IMR-90 (cell line): ENCODE data around the gene GPAT3. TPM values are rescaled to one million over a fixed set of nuclear protein-coding genes. Genes with fewer than 3 reads are reported as not detected.

ENCODE experiments used
- ATAC-seq: fragments of 200-7000 bp; cut with Tn5 transposase; 2 replicates; pipeline ENCODE4 v1.9.1; 2020; ENCODE audit warnings: low read depth, mild to moderate bottlenecking, moderate library complexity
- BruUV-seq: library from RNA; stranded (reverse); fragments of 400-500 nt; replicated peaks from 2 replicates; lab custom pipeline; 2021; lab: Mats Ljungman, UMichigan
- CTCF ChIA-PET: fragments of 300-600 bp; formaldehyde crosslinking; extraction: SDS; loops from one replicate; lab custom pipeline; 2021; ENCODE audit warnings: antibody characterized with exemption; lab: Yijun Ruan, JAX
- POLR2A ChIA-PET: fragments of 300-600 bp; sonication (Branson Sonifier 250); formaldehyde crosslinking; loops from one replicate; lab custom pipeline; 2022; ENCODE audit warnings: antibody characterized with exemption; ENCODE audit not compliant: unreplicated experiment; lab: Charles Lee
- DNase-seq: peaks from one replicate; pipeline ENCODE4 v3.0.0; 2013
- H2AFZ ChIP-seq: replicated peaks from 2 replicates; pipeline ENCODE3; 2013; ENCODE audit warnings: low read length, mild to moderate bottlenecking; ENCODE audit not compliant: poor library complexity
- H2AK5ac ChIP-seq: 2 replicates; pipeline ENCODE4 v1.6.1; 2013; ENCODE audit warnings: low read depth, low read length, inconsistent platforms
- H2AK9ac ChIP-seq: replicated peaks from 2 replicates; pipeline ENCODE3; 2013; ENCODE audit warnings: mild to moderate bottlenecking, low read depth, low read length, moderate library complexity; ENCODE audit not compliant: poor library complexity
- H2BK120ac ChIP-seq: 2 replicates; pipeline ENCODE4 v1.6.1; 2013; ENCODE audit warnings: low read depth, low read length, inconsistent platforms
- H2BK15ac ChIP-seq: 3 replicates; pipeline ENCODE4 v1.6.1; 2013; ENCODE audit warnings: low read depth, low read length, inconsistent platforms
- H2BK20ac ChIP-seq: 2 replicates; pipeline ENCODE4 v1.6.1; 2013; ENCODE audit warnings: low read depth, mild to moderate bottlenecking, inconsistent platforms, low read length, moderate library complexity
- H2BK5ac ChIP-seq: 2 replicates; pipeline ENCODE4 v1.6.1; 2013; ENCODE audit warnings: mild to moderate bottlenecking, low read depth, low read length, inconsistent platforms; ENCODE audit not compliant: poor library complexity, severe bottlenecking
- H3K14ac ChIP-seq: replicated peaks from 2 replicates; pipeline ENCODE4 v1.6.1; 2013; ENCODE audit warnings: low read depth, low read length, inconsistent platforms
- H3K18ac ChIP-seq: 2 replicates; pipeline ENCODE4 v1.6.1; 2013; ENCODE audit warnings: low read depth, low read length, control low read depth
- H3K23ac ChIP-seq: 2 replicates; pipeline ENCODE4 v1.6.1; 2013; ENCODE audit warnings: low read depth, low read length, inconsistent platforms
- H3K27ac ChIP-seq: 2 replicates; pipeline ENCODE4 v1.5.1; 2013; ENCODE audit warnings: mild to moderate bottlenecking, control low read depth, low read length; ENCODE audit not compliant: insufficient read depth
- H3K27me3 ChIP-seq: 2 replicates; pipeline ENCODE4 v1.6.1; 2013; ENCODE audit warnings: low read length; ENCODE audit not compliant: control insufficient read depth, insufficient read depth
- H3K36me3 ChIP-seq: 2 replicates; pipeline ENCODE4 v1.6.1; 2013; ENCODE audit warnings: low read length, mixed read lengths; ENCODE audit not compliant: control insufficient read depth, insufficient read depth
- H3K4ac ChIP-seq: 2 replicates; pipeline ENCODE4 v1.6.1; 2013; ENCODE audit warnings: low read depth, low read length, inconsistent platforms
- H3K4me1 ChIP-seq: 2 replicates; pipeline ENCODE4 v1.6.1; 2013; ENCODE audit warnings: low read length, mixed read lengths; ENCODE audit not compliant: control insufficient read depth, insufficient read depth
- H3K4me2 ChIP-seq: 2 replicates; pipeline ENCODE4 v1.6.1; 2013; ENCODE audit warnings: low read depth, mild to moderate bottlenecking, control low read depth, low read length, moderate library complexity
- H3K4me3 ChIP-seq: 2 replicates; pipeline ENCODE4 v1.5.1; 2013; ENCODE audit warnings: low read depth, mild to moderate bottlenecking, control low read depth, low read length, moderate library complexity; ENCODE audit not compliant: insufficient read depth
- H3K56ac ChIP-seq: 2 replicates; pipeline ENCODE4 v1.6.1; 2013; ENCODE audit warnings: low read length, inconsistent platforms; ENCODE audit not compliant: insufficient read depth; ENCODE audit errors: extremely low read depth
- H3K79me1 ChIP-seq, 2 experiments: 2 replicates each; pipeline ENCODE4 v1.6.1; 2013; ENCODE audit warnings: low read length in 2 of 2, inconsistent platforms in 1 of 2, low read depth in 1 of 2
- H3K9ac ChIP-seq: 2 replicates; pipeline ENCODE4 v1.6.1; 2013; ENCODE audit warnings: low read depth, low read length, control low read depth
- H3K9me1 ChIP-seq: 2 replicates; pipeline ENCODE4 v1.6.1; 2013; ENCODE audit warnings: low read length, inconsistent platforms; ENCODE audit not compliant: insufficient read depth
- H3K9me3 ChIP-seq: 2 replicates; pipeline ENCODE4 v1.6.1; 2013; ENCODE audit warnings: low read length; ENCODE audit not compliant: control insufficient read depth, insufficient read depth
- H4K20me1 ChIP-seq: 2 replicates; pipeline ENCODE4 v1.6.1; 2013; ENCODE audit warnings: low read length, inconsistent platforms; ENCODE audit not compliant: insufficient read depth
- H4K5ac ChIP-seq: 2 replicates; pipeline ENCODE4 v1.6.1; 2013; ENCODE audit warnings: mild to moderate bottlenecking, low read depth, low read length, control low read depth
- H4K8ac ChIP-seq, 2 experiments: 2 replicates each; pipeline ENCODE4 v1.6.1; 2013; ENCODE audit warnings: low read depth in 2 of 2, low read length in 2 of 2, control low read depth in 1 of 2, inconsistent platforms in 1 of 2
- H4K91ac ChIP-seq: 2 replicates; pipeline ENCODE4 v1.6.1; 2013; ENCODE audit warnings: low read depth, low read length, inconsistent platforms; ENCODE audit not compliant: insufficient read depth
- BHLHE40 ChIP-seq: fragments of 150-350 bp; IDR thresholded peaks from 2 replicates; pipeline ENCODE4 v1.6.1; 2016; ENCODE audit warnings: mild to moderate bottlenecking, low read depth, low read length
- CEBPB ChIP-seq: IDR thresholded peaks from 2 replicates; pipeline ENCODE4 v1.6.1; 2012; ENCODE audit warnings: low read depth, low read length, improper control_type of control experiment
- CHD1 ChIP-seq: IDR thresholded peaks from 2 replicates; pipeline ENCODE4 v1.6.1; 2012; ENCODE audit warnings: low read depth, low read length, improper control_type of control experiment
- MAFK ChIP-seq: IDR thresholded peaks from 2 replicates; pipeline ENCODE4 v1.6.1; 2012; ENCODE audit warnings: low read depth, low read length, improper control_type of control experiment
- POLR2A ChIP-seq: IDR thresholded peaks from 2 replicates; pipeline ENCODE4 v1.6.1; 2012; ENCODE audit warnings: mild to moderate bottlenecking, low read depth, low read length
- RCOR1 ChIP-seq: IDR thresholded peaks from 2 replicates; pipeline ENCODE4 v1.6.1; 2012; ENCODE audit warnings: mild to moderate bottlenecking, low read length, improper control_type of control experiment; ENCODE audit not compliant: insufficient replicate concordance
- RFX5 ChIP-seq: IDR thresholded peaks from 2 replicates; pipeline ENCODE4 v1.8.0; 2012; ENCODE audit warnings: low read depth, mild to moderate bottlenecking, low read length, moderate library complexity
- WGBS, 2 experiments: methylation state at CpG; one replicate each; pipeline versions ENCODE4 v1.1.5 to v1.1.7; 2013; ENCODE audit warnings: missing lambda C conversion rate in 2 of 2; ENCODE audit not compliant: insufficient read length in 1 of 2; ENCODE audit errors: extremely low coverage in 2 of 2; 5-methylcytosine and 5-hydroxymethylcytosine counted together
- dilution Hi-C: fragments of 300-500 bp; cut with HindIII; formaldehyde crosslinking; loops from one replicate; pipeline ENCODE4 v1.14.3; 2018; ENCODE audit warnings: low sequenced_read_pairs; ENCODE audit not compliant: unreplicated experiment
- in situ Hi-C: fragments of 300-500 bp; cut with MboI; formaldehyde crosslinking; loops from 3 replicates; pipeline ENCODE4 v1.14.3; 2019; ENCODE audit warnings: low sequenced_read_pairs, inconsistent platforms, mixed read lengths
- intact Hi-C: fragments of 100-400 bp; cut with micrococcal nuclease; formaldehyde crosslinking; loops from 2 replicates; pipeline ENCODE4 v1.10.0; 2022
- polyA plus RNA-seq, 3 experiments: library from polyadenylated mRNA; depleted of rRNA; stranded (reverse); fragments of >200 nt; gene quantifications; 2 replicates each; pipeline ENCODE4 v1.2.3, GENCODE V29; 2012; ENCODE audit warnings: low replicate concordance in 1 of 3
- total RNA-seq: library from RNA; depleted of rRNA; stranded (reverse); fragments of >200 nt; gene quantifications from 2 replicates; pipeline ENCODE4 v1.2.3, GENCODE V29; 2012
- TF ChIP-seq, protein P1 (sequence below): fragments of 150-350 bp; IDR thresholded peaks from 2 replicates; pipeline ENCODE4 v1.6.1; 2017; ENCODE audit warnings: mild to moderate bottlenecking, antibody characterized with exemption, low read length, low read depth
- TF ChIP-seq, protein P2 (sequence below): fragments of 150-350 bp; IDR thresholded peaks from 2 replicates; pipeline ENCODE4 v1.6.1; 2016; ENCODE audit warnings: low read depth, mild to moderate bottlenecking, low read length, moderate library complexity, borderline replicate concordance
- TF ChIP-seq, protein P3 (sequence below): conservative IDR thresholded peaks from 2 replicates; pipeline ENCODE4 v1.5.1; 2012; ENCODE audit warnings: mild to moderate bottlenecking, low read depth, low read length, improper control_type of control experiment

GPAT3 gene
- total and polyA plus RNA-seq, 2 of the 4 experiments (the other 2 are of a cell fraction): 1.3 to 2.9 TPM

DNA sequence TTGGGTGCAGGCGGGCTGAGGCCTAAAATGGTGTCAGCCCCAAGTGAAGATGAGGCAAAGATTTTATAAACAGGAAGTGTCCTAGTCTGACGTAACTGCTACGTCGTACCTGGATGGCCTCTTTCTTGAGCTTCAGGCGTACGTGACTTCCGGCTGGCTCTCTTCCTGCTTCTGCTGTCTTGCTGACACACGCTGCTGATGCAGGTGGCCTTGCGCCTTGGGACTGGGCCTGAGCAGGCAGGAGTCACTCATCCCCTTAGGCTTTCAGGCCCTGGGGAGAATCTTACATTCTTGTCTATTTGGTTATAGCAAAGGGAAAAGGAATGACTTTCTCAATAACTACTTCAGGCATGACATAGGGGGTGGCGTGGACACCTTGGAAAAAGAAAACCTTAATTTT, 30.9 kb upstream of the GPAT3 start:
- CTCF ChIA-PET: no interaction called here
- Histone ChIP-seq H3K9me3 (no peaks in the 10 kb centered on the region), H2BK120ac (no peak overlapping the region), H2AK9ac (no peak overlapping the region), H4K5ac (no peak overlapping the region), H2AFZ (no peak overlapping the region), H3K4me2 (no peak overlapping the region), H3K4me3 (no peak overlapping the region), H3K9ac (no peak overlapping the region), H3K4me1 (no peaks in the 10 kb centered on the region), H2BK20ac (no peak overlapping the region), H4K8ac (no peak overlapping the region), H3K9me1 (no peaks in the 10 kb centered on the region), H4K20me1 (no peaks in the 10 kb centered on the region), H3K18ac (no peak overlapping the region), H3K56ac (no peak overlapping the region), H2AK5ac (no peak overlapping the region), H4K91ac (no peak overlapping the region), H2BK5ac (no peak overlapping the region), H3K27me3 (peaks cover 4% of the 10 kb centered on the region), H3K23ac (no peak overlapping the region), H3K4ac (no peak overlapping the region), H3K14ac (no peak overlapping the region), H3K79me1 (no peaks in the 10 kb centered on the region), H2BK15ac (no peak overlapping the region), H3K27ac (no peak overlapping the region), H3K36me3 (no peaks in the 10 kb centered on the region)
- dilution Hi-C loops (no loop called here), intact Hi-C loops (loop anchor here (5.0 kb wide), 1 partner anchor 752 kb away; no protein-coding TSS in a partner anchor), in situ Hi-C loops (loop anchor here (25.0 kb wide), 2 partner anchors 757 to 1007 kb away; no protein-coding TSS in a partner anchor)
- DNase-seq (no peak), ATAC-seq (no peak)
- no TSS peak for BruUV-seq
- TF ChIP-seq CEBPB: no peak
- TF ChIP-seq BHLHE40: no peak
- TF ChIP-seq, protein P1, sequence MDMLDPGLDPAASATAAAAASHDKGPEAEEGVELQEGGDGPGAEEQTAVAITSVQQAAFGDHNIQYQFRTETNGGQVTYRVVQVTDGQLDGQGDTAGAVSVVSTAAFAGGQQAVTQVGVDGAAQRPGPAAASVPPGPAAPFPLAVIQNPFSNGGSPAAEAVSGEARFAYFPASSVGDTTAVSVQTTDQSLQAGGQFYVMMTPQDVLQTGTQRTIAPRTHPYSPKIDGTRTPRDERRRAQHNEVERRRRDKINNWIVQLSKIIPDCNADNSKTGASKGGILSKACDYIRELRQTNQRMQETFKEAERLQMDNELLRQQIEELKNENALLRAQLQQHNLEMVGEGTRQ: no peak
- no peak for TF ChIP-seq POLR2A
- TF ChIP-seq MAFK: no peak
- no peak for TF ChIP-seq CHD1
- TF ChIP-seq, protein P2, sequence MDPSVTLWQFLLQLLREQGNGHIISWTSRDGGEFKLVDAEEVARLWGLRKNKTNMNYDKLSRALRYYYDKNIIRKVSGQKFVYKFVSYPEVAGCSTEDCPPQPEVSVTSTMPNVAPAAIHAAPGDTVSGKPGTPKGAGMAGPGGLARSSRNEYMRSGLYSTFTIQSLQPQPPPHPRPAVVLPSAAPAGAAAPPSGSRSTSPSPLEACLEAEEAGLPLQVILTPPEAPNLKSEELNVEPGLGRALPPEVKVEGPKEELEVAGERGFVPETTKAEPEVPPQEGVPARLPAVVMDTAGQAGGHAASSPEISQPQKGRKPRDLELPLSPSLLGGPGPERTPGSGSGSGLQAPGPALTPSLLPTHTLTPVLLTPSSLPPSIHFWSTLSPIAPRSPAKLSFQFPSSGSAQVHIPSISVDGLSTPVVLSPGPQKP: no peak
- TF ChIP-seq RFX5: no peak
- no peak for TF ChIP-seq RCOR1
- TF ChIP-seq, protein P3, sequence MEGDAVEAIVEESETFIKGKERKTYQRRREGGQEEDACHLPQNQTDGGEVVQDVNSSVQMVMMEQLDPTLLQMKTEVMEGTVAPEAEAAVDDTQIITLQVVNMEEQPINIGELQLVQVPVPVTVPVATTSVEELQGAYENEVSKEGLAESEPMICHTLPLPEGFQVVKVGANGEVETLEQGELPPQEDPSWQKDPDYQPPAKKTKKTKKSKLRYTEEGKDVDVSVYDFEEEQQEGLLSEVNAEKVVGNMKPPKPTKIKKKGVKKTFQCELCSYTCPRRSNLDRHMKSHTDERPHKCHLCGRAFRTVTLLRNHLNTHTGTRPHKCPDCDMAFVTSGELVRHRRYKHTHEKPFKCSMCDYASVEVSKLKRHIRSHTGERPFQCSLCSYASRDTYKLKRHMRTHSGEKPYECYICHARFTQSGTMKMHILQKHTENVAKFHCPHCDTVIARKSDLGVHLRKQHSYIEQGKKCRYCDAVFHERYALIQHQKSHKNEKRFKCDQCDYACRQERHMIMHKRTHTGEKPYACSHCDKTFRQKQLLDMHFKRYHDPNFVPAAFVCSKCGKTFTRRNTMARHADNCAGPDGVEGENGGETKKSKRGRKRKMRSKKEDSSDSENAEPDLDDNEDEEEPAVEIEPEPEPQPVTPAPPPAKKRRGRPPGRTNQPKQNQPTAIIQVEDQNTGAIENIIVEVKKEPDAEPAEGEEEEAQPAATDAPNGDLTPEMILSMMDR: no peak
- POLR2A ChIA-PET: no interaction called here
- WGBS, 2 experiments: 100% methylated on average over 1 of the region's 10 CpGs; no CpG with 5 or more reads in 1 of the 2 experiments
